HG02678 (cell line): ENCODE results near the gene ACOT9.
"Not testable (repeated sequence)": the region's sequence is repeated elsewhere in the genome, so short reads cannot be mapped to it uniquely, and the experiment has no call there.

Experiments
- ATAC-seq: cut with Tn5 transposase; IDR thresholded peaks from one replicate; pipeline ENCODE4 v1.9.1; 2021; ENCODE audit warnings: mild to moderate bottlenecking, moderate library complexity; ENCODE audit not compliant: unreplicated experiment

ACOT9 gene

GRCh38 chrX:23766650-23767551 is 23.8 kb upstream of the ACOT9 start:
- ATAC-seq, result no peak

- no peak for ATAC-seq
These were observed 22.8 kb upstream of the ACOT9 start for GRCh38 chrX:23765868-23766267.

GRCh38 chrX:23765449-23765848 is 22.4 kb upstream of the ACOT9 start:
- no peak for ATAC-seq

GRCh38 chrX:23764188-23764984 is 21.3 kb upstream of the ACOT9 start:
- no peak for ATAC-seq

- no peak for ATAC-seq
These were observed 16.7 kb upstream of the ACOT9 start for GRCh38 chrX:23759821-23760220.

GRCh38 chrX:23756165-23756564 is 13.1 kb upstream of the ACOT9 start:
- peak; percentile 66 for ATAC-seq

- no peak for ATAC-seq
These were observed 11.6 kb upstream of the ACOT9 start for GRCh38 chrX:23754664-23755063.

- ATAC-seq, result no peak
These were observed 9.8 kb upstream of the ACOT9 start for GRCh38 chrX:23752740-23753415.

GRCh38 chrX:23749576-23749975 is 6.5 kb upstream of the ACOT9 start:
- no peak for ATAC-seq

- ATAC-seq, result no peak
These were observed 6.1 kb upstream of the ACOT9 start for GRCh38 chrX:23749129-23749528.

- no peak for ATAC-seq
These were observed 2.7 kb upstream of the ACOT9 start for GRCh38 chrX:23745786-23746185.

- not testable (repeated sequence) for ATAC-seq
These were observed 521 bp upstream of the ACOT9 start for GRCh38 chrX:23743623-23743971.

- no peak for ATAC-seq
These were observed 841 bp downstream of the ACOT9 start for GRCh38 chrX:23742174-23742696.

- no peak for ATAC-seq
These were observed 5.7 kb downstream of the ACOT9 start for GRCh38 chrX:23737413-23737812.

- no peak for ATAC-seq
These were observed 7.0 kb downstream of the ACOT9 start for GRCh38 chrX:23736030-23736429.

- peak; percentile 76 for ATAC-seq
These were observed 10.4 kb downstream of the ACOT9 start for GRCh38 chrX:23732704-23733103.

- ATAC-seq, result no peak
These were observed 11.1 kb downstream of the ACOT9 start for GRCh38 chrX:23731951-23732350.

- ATAC-seq, result no peak
These were observed 13.9 kb downstream of the ACOT9 start for GRCh38 chrX:23729214-23729613.

- ATAC-seq, result no peak
These were observed 15.9 kb downstream of the ACOT9 start for GRCh38 chrX:23727206-23727605.

GRCh38 chrX:23726191-23726590 is 16.9 kb downstream of the ACOT9 start:
- ATAC-seq, result no peak

GRCh38 chrX:23720117-23720677 is 22.9 kb downstream of the ACOT9 start:
- no peak for ATAC-seq
